ENCODE results near the gene LCNL1. TPM values are rescaled to one million over a fixed set of nuclear protein-coding genes. Genes with fewer than 3 reads are reported as not detected.

Gene LCNL1
- total and polyA plus RNA-seq, 10 of the 15 experiments (the other 5 are each of a cell fraction or from before 2014, with no cell fraction given): not detected

DNA sequence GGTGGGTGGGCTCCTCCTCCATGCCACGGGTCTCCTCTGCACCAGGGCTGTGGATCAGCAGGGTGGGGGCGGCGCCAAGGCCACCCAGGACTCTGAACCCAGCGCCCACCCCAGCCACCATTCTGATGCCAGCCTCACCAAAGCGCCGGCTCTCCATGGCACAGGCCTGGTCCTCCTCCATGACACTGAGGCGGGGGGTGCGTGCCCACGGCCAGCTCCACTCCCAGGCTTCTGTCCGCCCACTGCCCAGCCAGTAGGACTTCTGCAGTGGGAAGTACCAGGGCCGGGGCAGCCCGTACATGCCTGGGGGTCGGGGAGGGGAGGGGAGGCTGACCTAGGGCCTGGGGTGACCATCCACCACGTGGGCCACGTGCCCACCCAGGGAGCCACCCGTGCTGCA is 33.6 kb downstream of the LCNL1 start (continued):
- TF ChIP-seq PKNOX1 (IDR thresholded peaks at IDR 0.05): no peak
- no peak for TF ChIP-seq CHD1 (IDR thresholded peaks at IDR 0.05; ENCODE audit: low read depth, low read length)

GRCh38 chr9:137017071-137017470 is 34.3 kb downstream of the LCNL1 start:
- TF ChIP-seq ATF3 (IDR thresholded peaks at IDR 0.05; ENCODE audit: borderline replicate concordance, extremely low read depth, low read depth, low read length) (no peak), CEBPB (IDR thresholded peaks at IDR 0.05; ENCODE audit: borderline replicate concordance in 1 of 2, low read depth in 2 of 2, low read length in 2 of 2) (no peak), PRDM15 (CRISPR knock-in tag; IDR thresholded peaks at IDR 0.05) (no peak)
- H2AFZ ChIP-seq (ENCODE audit: control insufficient read depth, low read depth, low read length): no peak overlapping the region
- no peaks in the 10 kb centered on the region for H3K27me3 ChIP-seq (replicated peaks in 1 of 2; ENCODE audit: control insufficient read depth in 2 of 2, insufficient read depth in 2 of 2, low read length in 1 of 2)
- H3K27ac ChIP-seq (ENCODE audit: control insufficient read depth, insufficient read depth): no peak overlapping the region
- no peak overlapping the region for H3K4me3 ChIP-seq
- FAIRE-seq (no peak), ATAC-seq (no peak), DNase-seq (ENCODE audit: low read depth, low spot score) (no peak)
- H4K20me1 ChIP-seq (ENCODE audit: control insufficient read depth, insufficient read depth): no peaks in the 10 kb centered on the region
- no peak overlapping the region for H3K9ac ChIP-seq (ENCODE audit: control insufficient read depth, insufficient read depth, low read length)
- CTCF ChIA-PET: no interaction called here
- no peak overlapping the region for H3K4me2 ChIP-seq (ENCODE audit: control insufficient read depth, insufficient read depth)
- no peaks in the 10 kb centered on the region for H3K4me1 ChIP-seq (ENCODE audit: control insufficient read depth, insufficient read depth, low read length)
- POLR2A ChIA-PET: no interaction called here
- SMC1A ChIA-PET (ENCODE audit: uncharacterized antibody, unreplicated experiment): no interaction called here
- RAD21 ChIA-PET (ENCODE audit: unreplicated experiment): no interaction called here
- in situ Hi-C loops (cut with MboI): no loop called here
- H3K36me3 ChIP-seq (ENCODE audit: control insufficient read depth in 2 of 2, insufficient read depth in 2 of 2, low read length in 1 of 2): no peaks in the 10 kb centered on the region
- 82% methylated on average over 14 of the region's 28 CpGs for WGBS (ENCODE audit: insufficient coverage, insufficient replicate concordance, low lambda C conversion rate, missing lambda C conversion rate)
- no peaks in the 10 kb centered on the region; the same call in 2 of the 3 replicates for H3K9me3 ChIP-seq (replicated peaks; ENCODE audit: control insufficient read depth, insufficient read depth, low read length)
- H3K79me2 ChIP-seq (ENCODE audit: control insufficient read depth, insufficient read depth, low read length): no peaks in the 10 kb centered on the region
- intact Hi-C loops (cut with micrococcal nuclease; ENCODE audit: unreplicated experiment): no loop called here
- no TSS peak for BruUV-seq (replicated peaks)
